GM21786 (cell line): ENCODE data around the gene TFEB.

Experiments
- ATAC-seq: cut with Tn5 transposase; IDR thresholded peaks from one replicate; pipeline ENCODE4 v1.9.1; 2021; ENCODE audit not compliant: unreplicated experiment

The TFEB gene

DNA sequence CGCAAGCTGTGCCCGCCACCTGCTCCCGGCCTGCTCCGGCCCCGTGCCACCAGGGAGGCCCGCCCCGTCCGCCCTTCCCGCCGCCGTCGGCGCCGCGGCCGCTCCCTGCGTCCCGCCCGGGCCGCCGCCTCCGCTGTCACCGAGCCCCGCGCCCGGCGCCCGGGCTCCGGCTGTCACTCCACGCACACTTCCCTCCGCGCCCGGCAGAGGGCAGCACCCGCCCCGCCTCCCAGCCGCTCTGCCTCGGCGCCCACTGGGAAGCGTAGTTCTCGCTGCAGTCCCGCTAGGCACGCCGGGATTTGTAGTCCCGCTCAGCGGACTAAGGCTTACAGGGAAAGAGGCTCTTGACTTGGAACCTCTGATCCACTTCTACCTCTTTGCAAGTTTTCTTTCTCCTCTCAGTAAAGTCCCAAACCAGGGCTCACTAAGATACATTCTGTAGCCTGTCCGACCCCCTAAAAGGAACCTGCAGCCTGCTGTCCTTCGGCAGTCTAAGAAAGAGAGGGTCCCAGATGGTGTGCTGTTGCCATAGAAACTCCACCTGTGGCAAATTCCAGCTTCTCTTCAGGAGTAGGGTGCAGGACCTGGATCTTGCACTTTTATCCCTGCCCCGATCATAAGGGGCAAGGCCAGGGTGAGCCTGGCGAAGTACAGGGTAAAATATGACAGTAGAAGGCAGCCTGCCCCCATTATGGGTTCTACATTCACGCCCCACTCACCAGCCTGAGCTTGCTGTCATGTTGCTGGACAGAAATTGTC lies at the start of gene TFEB:
Gene TFEB (minus strand): TSS at position 182 of the 759 bp plus-strand sequence. CDS start 44,395 bp downstream, outside the sequence.
- ATAC-seq = peak; percentile 43

DNA sequence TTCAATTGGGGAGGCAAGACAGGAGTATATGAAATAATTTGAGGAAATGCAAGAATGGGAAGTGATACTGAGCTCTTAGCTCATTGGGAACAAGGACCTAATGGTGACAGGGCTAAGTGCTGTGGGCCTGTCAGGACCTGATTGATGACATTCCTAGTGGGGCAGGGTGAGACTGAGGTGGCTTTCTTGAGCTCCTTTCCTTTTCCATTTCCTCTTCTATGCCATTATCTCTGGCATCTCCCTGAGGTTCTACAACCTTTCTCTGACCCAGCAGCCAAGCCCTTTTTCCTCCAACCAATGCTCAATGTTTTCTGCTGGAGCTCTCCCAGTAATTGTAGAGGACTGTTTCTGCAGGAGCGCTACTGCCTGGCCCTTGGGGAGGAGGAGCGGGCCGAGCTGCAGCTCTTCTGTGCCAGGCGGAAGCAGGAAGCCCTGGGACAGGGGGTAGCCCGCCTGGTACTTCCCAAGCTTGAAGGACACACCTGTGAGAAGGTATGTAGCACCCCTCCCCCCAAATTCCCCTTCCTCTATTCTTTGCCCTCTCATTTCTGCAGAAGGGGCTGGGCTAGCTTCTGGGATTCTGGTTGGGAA lies 49.3 kb upstream of the TFEB start:
- ATAC-seq = no peak

- no peak for ATAC-seq
Measured at GRCh38 chr6:41783106-41783780, 47.8 kb upstream of the TFEB start.

GRCh38 chr6:41781366-41781730 lies 45.9 kb upstream of the TFEB start:
- ATAC-seq = no peak

DNA sequence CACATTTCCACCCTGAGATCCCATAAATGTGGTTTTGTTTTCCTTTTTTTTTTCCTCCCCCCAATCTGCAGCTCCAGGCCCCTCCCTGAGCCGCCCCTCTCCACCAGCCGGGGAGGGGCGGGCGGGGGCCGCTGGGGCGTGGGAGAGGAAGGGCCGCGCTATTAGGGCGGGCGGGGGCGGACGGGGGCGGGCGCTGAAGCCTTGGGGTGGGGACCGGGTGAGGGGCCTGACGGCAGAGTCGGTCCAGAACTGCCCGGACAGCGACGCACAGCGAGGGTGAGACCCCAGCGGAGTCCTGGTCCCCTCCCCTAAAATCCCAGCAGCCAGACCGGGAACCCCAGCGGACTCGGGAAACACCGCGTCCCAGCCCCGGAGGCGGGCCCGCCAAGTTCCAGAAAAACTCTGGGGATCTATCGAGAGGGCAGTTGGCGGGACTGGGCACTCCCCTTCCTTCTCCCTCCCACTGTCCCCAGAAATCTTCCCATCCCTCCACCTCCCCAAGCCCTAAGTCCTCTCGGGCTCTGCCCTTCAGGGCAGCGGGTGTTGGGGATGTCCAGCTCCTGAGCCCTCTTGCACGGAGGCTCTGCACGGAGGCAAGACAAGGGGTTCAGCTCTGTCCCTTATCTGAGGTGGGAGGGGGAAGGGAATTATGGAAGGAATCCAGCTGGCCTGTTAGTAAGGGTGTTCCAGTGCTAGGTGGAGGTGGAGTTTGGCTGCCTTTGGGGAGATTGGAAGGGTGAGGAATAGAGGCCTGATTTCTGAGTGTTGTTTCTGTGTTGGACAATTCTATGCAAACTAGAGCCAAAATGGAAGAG lies 45.4 kb upstream of the TFEB start, which contains the start of gene PRICKLE4:
Gene PRICKLE4 (plus strand): TSS at position 232 of the 815 bp plus-strand sequence. CDS start 2,692 bp downstream, outside the sequence.
- no peak for ATAC-seq

DNA sequence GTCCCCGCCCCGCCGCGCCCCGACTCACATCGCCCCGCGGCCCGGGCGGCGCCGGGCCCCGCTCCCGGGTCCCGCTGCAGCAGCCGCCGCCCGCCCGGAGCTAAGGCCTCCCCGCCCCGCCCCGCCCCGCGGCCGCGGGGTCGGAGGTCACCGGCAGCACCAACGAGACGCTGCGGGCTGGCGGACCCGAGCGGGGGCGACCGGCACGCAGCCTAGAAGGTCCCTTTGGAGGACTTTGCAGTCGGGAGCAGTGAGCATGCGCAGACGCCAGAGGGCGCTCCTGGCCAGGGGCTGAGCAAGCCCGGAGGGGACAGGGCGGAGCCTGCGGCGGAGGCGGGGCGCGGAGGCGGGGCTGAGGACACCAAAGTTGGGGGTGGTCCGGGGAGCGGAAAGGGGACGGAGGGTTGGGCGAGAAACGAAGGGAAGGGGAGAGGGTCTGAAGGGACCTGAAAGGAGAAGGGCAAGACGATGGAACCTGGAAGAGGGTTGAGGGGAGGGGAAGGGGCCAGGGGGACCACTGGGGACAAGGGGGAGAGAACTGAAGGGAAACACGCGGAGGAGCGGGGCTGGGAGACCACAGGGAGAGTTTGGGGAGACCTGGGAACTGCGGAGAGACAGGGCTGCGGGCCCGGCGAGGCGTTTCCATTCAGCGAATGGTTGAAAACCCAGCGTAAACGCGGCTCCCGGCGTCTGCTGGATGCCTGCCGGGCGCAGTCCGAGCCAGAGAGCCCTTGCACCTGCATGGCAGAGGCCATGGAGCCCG lies 44.6 kb upstream of the TFEB start, which contains the start of gene FRS3:
Gene FRS3 (minus strand): TSS at position 113 of the 763 bp plus-strand sequence. CDS start 2,913 bp downstream, outside the sequence.
- peak; percentile 94 for ATAC-seq

DNA sequence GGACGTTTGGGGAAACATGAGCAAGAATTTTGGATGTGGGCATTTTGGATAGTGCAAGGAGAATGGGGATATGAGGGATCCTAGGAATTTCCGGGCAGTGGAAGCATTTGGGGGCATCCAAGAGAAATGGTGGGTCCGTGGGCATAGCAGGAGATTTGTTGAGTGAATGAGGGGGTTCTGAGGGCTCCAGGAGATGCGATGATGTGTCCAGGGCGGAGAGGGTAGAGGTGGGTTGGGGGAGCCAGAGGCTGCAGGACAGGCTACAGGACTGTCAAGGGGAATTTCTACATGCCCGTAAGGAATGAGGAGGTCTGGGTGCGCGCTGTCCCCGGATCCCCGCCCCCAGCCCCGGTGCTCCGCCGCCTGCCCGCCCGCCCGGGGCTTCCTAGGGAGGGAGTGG lies 43.9 kb upstream of the TFEB start:
- ATAC-seq = peak; percentile 2

DNA sequence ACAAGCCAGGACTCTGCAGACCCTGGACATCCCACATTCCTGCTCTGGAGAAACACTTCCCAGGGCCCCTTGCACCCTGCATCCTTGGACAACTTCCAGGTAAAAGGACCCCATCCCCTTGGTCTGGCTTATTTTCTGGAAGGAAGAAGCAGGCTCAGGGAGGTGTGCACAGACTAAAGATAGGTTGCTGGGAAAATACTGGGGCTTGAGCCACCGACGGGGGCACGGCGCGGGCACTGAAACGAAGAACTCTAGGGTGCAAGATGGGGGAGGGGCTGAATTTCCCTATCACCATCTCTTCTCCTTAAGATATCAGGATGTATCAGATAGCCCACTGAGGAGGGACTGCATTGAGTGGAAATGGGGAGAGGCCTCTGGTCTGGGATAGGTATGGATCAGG lies 43.5 kb upstream of the TFEB start:
- no peak for ATAC-seq

DNA sequence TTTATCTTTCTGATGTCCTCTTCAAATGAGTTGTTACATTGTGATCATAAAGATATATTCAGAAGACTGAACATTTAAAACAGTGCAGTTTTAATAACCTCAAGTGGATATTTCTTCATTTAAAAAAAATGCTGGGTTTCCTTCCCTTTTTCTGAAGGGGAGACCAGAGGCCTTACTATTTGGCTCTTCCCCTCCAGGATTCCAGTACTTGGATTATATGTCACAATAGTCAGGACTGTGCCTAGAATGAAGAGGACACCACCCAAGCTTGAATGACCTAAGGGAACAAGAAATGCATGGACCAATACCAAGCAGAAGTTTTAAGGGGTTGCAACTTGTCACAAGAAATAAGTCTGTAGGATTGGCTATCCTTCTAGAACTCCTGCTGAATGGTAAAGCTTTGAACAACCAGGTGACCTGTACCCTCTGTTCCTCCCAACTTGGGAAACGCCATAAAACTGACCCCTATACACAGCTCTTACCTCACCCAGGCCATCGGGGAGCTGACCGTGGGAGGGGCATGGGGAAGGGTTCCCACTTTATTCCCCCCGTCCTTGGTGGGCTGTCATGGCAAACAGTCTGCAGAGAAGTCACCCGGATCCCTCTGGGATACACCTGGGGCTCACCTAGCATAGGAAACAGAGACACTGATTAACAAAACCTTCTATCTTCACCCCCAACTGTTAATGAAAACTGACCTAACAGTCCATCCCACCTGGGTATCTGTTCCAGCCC lies 42.3 kb upstream of the TFEB start:
- ATAC-seq = no peak

DNA sequence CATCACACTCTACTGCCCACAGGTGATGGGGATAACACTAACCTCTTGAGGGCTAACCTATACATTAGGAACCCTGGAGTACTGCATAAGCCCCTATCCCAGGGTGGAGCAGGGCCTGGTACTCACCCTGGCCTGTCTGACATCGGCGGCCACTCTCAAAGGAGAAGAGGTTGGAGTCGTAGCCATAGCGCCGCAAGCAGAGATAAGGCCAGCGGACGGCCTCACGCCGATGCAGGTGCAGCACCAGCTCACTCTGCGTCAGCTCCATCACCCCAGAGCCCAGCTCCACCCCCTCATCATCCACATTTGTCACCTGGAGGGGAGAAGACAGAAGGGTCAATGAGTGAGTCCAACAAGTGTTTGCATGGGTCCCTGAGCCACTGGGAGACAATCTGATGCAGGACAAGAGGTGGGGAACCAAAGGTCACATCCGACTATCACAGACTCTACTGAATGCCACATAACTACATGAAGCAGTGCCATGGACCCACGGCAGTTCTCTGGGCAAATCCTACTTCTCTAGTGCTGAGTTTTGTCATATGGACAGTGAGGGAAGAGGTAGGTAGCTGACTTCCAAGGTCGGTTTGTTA lies 40.0 kb upstream of the TFEB start:
- no peak for ATAC-seq

DNA sequence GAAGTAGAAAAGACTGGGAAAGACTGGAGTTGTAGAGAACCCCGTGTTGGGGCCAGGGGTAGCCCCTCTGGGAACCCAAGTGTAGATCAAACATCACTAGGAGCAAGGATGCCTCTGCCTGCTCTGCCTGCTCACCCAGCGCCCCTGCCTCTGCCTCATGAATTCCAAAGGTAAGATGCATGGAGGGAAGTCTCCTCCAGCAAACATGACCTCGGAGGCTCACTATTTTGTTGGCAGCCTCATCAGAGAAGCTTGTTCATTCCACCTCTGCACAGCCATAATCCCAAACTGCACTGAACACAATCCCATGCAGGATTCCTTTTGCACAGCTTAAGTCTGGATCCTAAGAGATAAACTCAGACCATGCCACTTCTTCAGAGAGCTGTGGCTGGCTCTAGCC lies 39.4 kb upstream of the TFEB start:
- ATAC-seq = no peak

DNA sequence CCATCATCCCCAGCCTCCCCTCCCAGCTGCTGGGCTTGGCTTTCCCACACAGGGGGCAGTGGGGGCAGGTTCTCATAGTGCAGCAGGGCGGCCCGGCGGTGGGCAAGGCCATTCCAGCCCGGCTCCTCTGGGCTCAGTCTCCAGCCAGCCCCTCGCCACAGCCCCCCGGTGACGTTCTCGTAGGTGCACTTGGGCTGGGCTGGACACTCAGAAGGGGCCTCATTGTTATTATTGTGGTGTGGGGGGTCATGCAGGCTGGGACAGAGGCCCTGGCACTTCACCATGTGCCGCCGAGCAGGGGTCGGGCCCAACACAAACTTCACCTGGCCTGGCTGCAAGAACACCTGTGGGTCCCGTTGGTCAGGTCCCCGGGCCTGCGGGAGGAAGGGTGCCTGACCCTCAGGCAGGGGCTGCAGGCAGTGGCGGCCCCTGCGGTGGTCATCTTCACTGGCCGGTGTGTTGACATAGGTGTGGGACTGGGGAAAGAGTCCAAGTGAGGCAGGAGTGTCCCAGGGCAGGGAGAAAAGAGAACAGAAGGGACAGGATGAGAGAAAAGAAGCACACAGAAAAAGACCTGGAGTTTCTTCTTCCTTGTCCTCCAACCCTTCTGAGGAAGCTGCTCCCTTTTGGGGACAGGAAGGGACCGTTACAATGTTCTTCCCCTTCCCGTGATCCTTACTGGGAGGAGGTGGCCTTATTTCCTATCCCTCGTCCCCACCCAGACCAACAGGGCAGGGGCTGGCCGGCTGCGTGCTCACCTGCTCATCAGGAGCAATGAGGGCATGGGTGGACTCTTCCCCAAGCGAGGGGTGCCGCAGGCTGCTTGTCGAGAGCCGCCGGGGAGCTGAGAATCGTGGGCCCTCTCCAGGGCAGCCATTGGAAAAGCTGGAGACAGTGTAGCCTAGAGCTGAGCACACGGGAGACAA lies 35.9 kb upstream of the TFEB start:
- ATAC-seq = no peak

- no peak for ATAC-seq
Measured at GRCh38 chr6:41770381-41771057, 35.1 kb upstream of the TFEB start.

GRCh38 chr6:41769376-41769775 lies 34.0 kb upstream of the TFEB start:
- ATAC-seq = no peak

- ATAC-seq = no peak
Measured at GRCh38 chr6:41768545-41769308, 33.3 kb upstream of the TFEB start.

- ATAC-seq = no peak
Measured at GRCh38 chr6:41767112-41767833, 31.9 kb upstream of the TFEB start.
